Panc1 (cell line): ENCODE data around the gene NOTCH1.

Source experiments
- CTCF ChIP-seq: fragments of 450-650 bp; IDR thresholded peaks from 2 replicates; pipeline ENCODE4 v1.5.1; 2017; ENCODE audit warnings: mild to moderate bottlenecking
- POLR2AphosphoS5 ChIP-seq: IDR thresholded peaks from 2 replicates; pipeline ENCODE4 v1.6.1; 2012; ENCODE audit warnings: mild to moderate bottlenecking, low read depth, low read length, moderate library complexity
- SIN3A ChIP-seq: IDR thresholded peaks from 2 replicates; pipeline ENCODE4 v1.6.1; 2012; ENCODE audit warnings: low read depth, mild to moderate bottlenecking, low read length, moderate library complexity, borderline replicate concordance; ENCODE audit not compliant: insufficient read depth

- TF ChIP-seq POLR2AphosphoS5 (no peak), SIN3A (no peak), CTCF (no peak)
Observed at GRCh38 chr9:136470792-136471469, 74.9 kb downstream of the NOTCH1 start.
